SK-N-SH (cell line): Measurements from ENCODE around the gene ATE1.

Experiments used
- CTCF ChIP-seq: fragments of 200-600 bp; sonication (generic); IDR thresholded peaks from 2 replicates; pipeline ENCODE4 v1.6.1; 2017; ENCODE audit warnings: antibody characterized with exemption, mild to moderate bottlenecking, moderate library complexity
- EP300 ChIP-seq, 2 experiments: IDR thresholded peaks; 2 replicates each; pipeline versions ENCODE4 v1.4.0 to v1.6.1; 2012; ENCODE audit warnings: borderline replicate concordance in 1 of 2, low read depth in 1 of 2, low read length in 1 of 2
- JUND ChIP-seq: IDR thresholded peaks from 2 replicates; pipeline ENCODE4 v1.4.0; 2012
- MAX ChIP-seq: IDR thresholded peaks from 2 replicates; pipeline ENCODE4 v1.4.0; 2012; ENCODE audit warnings: low read depth
- POLR2AphosphoS5 ChIP-seq: IDR thresholded peaks from 2 replicates; pipeline ENCODE4 v1.6.1; 2012; ENCODE audit warnings: low read depth, low read length
- RAD21 ChIP-seq: IDR thresholded peaks from 2 replicates; pipeline ENCODE4 v1.6.1; 2012; ENCODE audit warnings: mild to moderate bottlenecking, low read length
- REST ChIP-seq: IDR thresholded peaks from 2 replicates; pipeline ENCODE4 v1.6.1; 2012; ENCODE audit warnings: mild to moderate bottlenecking, low read depth, low read length, moderate library complexity
- TAF1 ChIP-seq: IDR thresholded peaks from 2 replicates; pipeline ENCODE4 v1.6.1; 2012; ENCODE audit warnings: low read depth, mild to moderate bottlenecking, low read length, moderate library complexity, borderline replicate concordance
- TEAD4 ChIP-seq: IDR thresholded peaks from 2 replicates; pipeline ENCODE4 v1.4.0; 2012; ENCODE audit warnings: mild to moderate bottlenecking, borderline replicate concordance; ENCODE audit not compliant: insufficient read depth

- no peak for TF ChIP-seq EP300 (IDR thresholded peaks at IDR 0.05; ENCODE audit: borderline replicate concordance in 1 of 2, low read depth in 1 of 2, low read length in 1 of 2)
- TF ChIP-seq CTCF: no peak
- TF ChIP-seq TAF1: no peak
- no peak for TF ChIP-seq REST
- no peak for TF ChIP-seq JUND
- no peak for TF ChIP-seq RAD21
- no peak for TF ChIP-seq TEAD4
- no peak for TF ChIP-seq POLR2AphosphoS5
- TF ChIP-seq MAX: no peak
Observed at GRCh38 chr10:121783782-121784372, 144.0 kb downstream of the ATE1 start.
